GM10248 (cell line): Measurements from ENCODE around the gene HNRNPUL1.

Source experiments
- CTCF ChIA-PET: fragments of 300-600 bp; sonication (Branson Sonifier 250); formaldehyde crosslinking; extraction: SDS; loops from one replicate; lab custom pipeline; 2021; ENCODE audit warnings: antibody characterized with exemption; lab: Yijun Ruan, JAX
- POLR2A ChIA-PET: fragments of 350-650 bp; sonication (Branson Sonifier 250); formaldehyde crosslinking; extraction: SDS; loops from one replicate; lab custom pipeline; 2020; ENCODE audit warnings: antibody characterized with exemption; lab: Yijun Ruan, JAX
- DNase-seq: peaks from one replicate; pipeline ENCODE4 v3.0.0; 2012; ENCODE audit errors: extremely low spot score
- CTCF ChIP-seq: IDR thresholded peaks from 2 replicates; pipeline ENCODE4 v1.5.1; 2012; ENCODE audit warnings: mild to moderate bottlenecking, low read depth; ENCODE audit errors: extremely low read depth, missing control alignments, control extremely low read depth

HNRNPUL1 gene

GRCh38 chr19:41309180-41310032 is 45.2 kb downstream of the HNRNPUL1 start:
- no peak for TF ChIP-seq CTCF
- ChIA-PET CTCF (interaction anchor here (0.6 to 6.3 kb wide), 30 partner anchors 8 to 664 kb away, joined by 3 to 124 read pairs (median 5); partner anchors contain the start of gene HNRNPUL1), POLR2A (interaction anchor here (0.7 to 1.8 kb wide), 3 partner anchors 12 to 45 kb away, joined by 3 to 7 read pairs (median 4); partner anchors contain the start of gene HNRNPUL1)
- no peak for DNase-seq

GRCh38 chr19:41310033-41310831 is 46.1 kb downstream of the HNRNPUL1 start, which contains the start of gene CCDC97:
CCDC97 (plus strand) TSS chr19:41310172; CDS start chr19:41310311, 139 bp downstream.
- ChIA-PET CTCF (interaction anchor here (1.0 to 6.3 kb wide), 4 partner anchors 15 to 107 kb away, joined by 3 to 124 read pairs (median 28); no protein-coding TSS in a partner anchor), POLR2A (interaction anchor here (0.7 to 1.0 kb wide), 2 partner anchors 13 to 42 kb away, joined by 3 to 4 read pairs; no protein-coding TSS in a partner anchor)
- TF ChIP-seq CTCF = no peak
- DNase-seq = peak; percentile 93

- TF ChIP-seq CTCF = no peak
- ChIA-PET CTCF (interaction anchor here (1.0 to 6.3 kb wide), 3 partner anchors 16 to 47 kb away, joined by 3 to 124 read pairs (median 3); partner anchors contain the start of gene HNRNPUL1), POLR2A (interaction anchor here (1.0 kb wide), 1 partner anchor 40 kb away, joined by 3 read pairs; no protein-coding TSS in a partner anchor)
- DNase-seq = no peak
Observed at GRCh38 chr19:41311072-41311471, 46.9 kb downstream of the HNRNPUL1 start.

GRCh38 chr19:41311613-41312012 is 47.4 kb downstream of the HNRNPUL1 start:
- CTCF ChIA-PET = interaction anchor here (1.0 to 6.3 kb wide), 3 partner anchors 16 to 48 kb away, joined by 3 to 124 read pairs (median 3); partner anchors contain the start of gene HNRNPUL1

GRCh38 chr19:41316306-41316920 is 52.2 kb downstream of the HNRNPUL1 start:
- ChIA-PET CTCF (interaction anchor here (0.9 to 1.7 kb wide), 4 partner anchors 7 to 14 kb away, joined by 4 to 6 read pairs (median 4); no protein-coding TSS in a partner anchor), POLR2A (no interaction called here)
- no peak for DNase-seq
- TF ChIP-seq CTCF = no peak

More at GRCh38 chr19:41311613-41312012, 47.4 kb downstream of the HNRNPUL1 start:
- TF ChIP-seq CTCF = no peak
- DNase-seq = no peak
- POLR2A ChIA-PET = interaction anchor here (0.6 to 1.0 kb wide), 2 partner anchors 40 to 104 kb away, joined by 3 read pairs; no protein-coding TSS in a partner anchor
